Right forelimb (tissue), 1 donor: ENCODE measurements around the gene CNTNAP4.
A peak's percentile ranks its signal among the peaks of the same experiment; 100 is the strongest.

Source experiments
- DNase-seq: peaks from one replicate; pipeline ENCODE4 v3.0.0-alpha.2; 2018

CNTNAP4 gene

DNA sequence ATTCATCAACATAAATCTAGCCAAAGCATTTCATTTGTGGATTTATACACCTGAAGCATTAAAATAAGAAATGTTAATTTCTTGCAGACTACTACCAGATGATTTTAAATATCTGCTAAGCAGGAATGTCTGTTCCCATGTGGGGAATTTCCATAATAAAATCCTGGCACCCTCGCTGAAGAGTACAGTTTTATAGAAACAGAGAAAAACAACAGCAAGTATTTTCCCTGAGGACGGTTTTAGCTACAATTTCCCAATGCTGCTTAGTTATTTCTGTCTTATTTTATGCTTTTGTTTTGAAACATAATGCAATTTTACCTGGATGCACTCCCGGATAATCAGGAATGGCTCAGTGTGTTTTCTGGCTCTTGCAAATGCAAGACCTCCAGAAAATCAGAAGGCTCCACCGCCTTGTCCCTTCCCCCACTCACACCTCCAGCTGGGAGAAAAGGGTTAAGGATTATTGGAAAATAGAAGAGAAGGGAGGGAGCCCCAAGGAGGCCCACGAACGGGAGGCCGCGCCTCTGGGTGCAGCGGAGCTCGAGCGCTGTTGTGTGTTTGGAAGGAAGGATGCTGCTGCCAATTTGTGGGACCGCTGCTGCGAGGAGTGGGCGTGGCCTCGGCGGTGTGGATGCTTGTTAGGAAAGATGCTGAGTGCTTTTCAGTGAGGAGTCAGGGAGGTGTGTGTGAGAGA is at the start of gene CNTNAP4:
Gene CNTNAP4 (plus strand): TSS at position 657 of the 694 bp plus-strand sequence. CDS start 262 bp downstream, outside the sequence.
- DNase-seq: peak; percentile 85

DNA sequence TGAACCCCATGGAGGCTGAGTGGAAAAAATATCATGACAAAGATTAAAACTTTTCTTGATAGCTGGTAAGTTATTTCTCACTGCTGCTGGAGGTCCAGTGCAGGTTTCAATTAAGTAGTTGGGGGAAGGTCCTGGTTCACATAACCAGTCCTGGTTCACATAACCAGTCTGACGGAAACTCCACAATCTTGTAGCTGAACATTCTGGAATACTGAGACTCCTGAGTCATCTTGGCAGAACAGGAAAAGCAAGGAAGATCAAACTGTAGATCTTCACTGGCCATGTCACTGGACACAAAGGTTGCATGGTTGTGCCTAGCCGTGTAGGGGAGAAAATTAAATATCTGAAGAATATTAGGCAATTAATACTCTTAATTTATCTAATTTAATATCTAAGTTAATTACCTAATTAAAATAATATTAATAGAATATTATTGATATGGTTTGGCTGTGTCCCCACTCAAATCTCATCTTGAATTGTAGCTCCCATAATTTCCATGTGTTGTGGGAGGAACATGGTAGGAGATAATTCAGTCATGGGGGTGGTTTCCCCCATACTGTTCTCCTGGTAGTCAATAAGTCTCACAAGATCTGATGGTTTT is 48.6 kb upstream of the CNTNAP4 start:
- DNase-seq: no peak

DNA sequence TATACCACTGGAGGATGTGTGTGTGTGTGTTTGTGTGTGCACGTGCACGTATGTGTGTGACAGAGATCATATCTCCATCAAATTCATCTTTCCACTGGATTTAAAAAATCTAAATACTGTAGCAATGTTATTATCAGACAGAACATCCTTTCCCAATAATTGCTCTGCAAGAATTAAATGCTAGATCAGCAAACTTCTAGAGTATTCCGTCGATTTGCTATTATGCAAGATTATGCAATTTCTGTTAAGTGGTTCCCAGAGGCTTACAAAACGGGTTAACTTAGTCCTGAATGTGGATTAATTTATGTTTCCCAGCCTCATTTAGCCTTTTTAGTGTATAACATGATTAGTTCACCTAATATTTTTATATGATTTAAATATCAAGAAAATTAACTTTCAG is 44.5 kb upstream of the CNTNAP4 start:
- DNase-seq: no peak

DNA sequence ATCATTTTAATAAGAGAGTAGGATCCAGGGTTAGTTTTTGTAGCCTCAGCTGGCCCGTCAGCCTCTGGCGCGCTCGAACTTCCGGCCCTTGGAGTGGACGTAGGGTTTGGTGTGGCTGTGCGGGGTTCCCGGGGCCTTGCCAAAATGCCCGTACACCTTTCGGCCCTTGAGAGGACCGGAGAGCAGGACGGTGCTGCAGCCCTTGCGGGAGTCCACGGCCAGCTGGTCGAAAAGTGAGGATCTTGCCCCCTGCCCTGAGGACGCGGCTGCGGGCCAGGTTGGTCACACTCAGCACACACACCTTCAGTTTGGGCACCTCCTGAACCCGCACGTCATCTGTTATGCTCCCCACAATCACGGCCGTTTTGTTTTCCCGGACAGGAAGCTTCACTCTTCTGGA is 42.2 kb upstream of the CNTNAP4 start:
- no peak for DNase-seq

DNA sequence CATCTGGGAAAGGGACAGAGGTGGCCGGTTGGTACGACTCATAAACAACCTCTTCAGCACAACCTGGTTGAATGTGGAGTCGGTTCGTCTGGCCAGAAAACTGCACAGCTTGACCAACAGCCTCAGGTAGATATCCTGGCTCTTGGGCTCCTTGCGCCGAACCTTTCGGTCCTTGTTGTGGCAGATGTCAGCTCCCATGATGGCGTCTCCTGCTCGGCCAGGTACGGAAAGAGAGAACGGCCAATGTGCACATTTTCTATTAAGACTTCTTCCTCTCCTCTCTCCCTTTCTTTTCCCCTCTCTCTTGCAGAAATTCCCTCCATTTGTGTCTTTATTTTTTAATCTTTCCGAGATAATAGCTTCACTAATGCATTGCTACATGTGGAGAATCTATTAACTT is 41.8 kb upstream of the CNTNAP4 start:
- no peak for DNase-seq

DNA sequence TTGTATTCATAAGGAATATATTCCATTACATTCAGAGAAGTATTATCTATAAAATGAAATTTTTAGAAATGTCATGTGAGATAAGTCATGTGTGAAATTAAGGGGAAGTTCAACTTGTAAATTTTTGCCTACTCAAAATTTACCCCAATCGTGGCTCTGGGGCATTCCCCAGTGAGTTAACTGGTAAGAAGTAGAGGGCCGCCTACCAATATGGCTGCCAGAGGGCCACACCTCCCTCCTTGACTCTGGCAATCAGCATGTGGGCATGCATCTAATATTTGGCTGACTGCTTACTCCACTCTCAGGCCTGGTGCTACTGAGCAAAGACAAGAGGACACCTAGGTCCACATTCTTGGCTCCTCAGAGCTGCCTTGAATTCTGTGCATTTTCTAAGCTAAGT is 39.7 kb upstream of the CNTNAP4 start:
- DNase-seq: no peak

DNA sequence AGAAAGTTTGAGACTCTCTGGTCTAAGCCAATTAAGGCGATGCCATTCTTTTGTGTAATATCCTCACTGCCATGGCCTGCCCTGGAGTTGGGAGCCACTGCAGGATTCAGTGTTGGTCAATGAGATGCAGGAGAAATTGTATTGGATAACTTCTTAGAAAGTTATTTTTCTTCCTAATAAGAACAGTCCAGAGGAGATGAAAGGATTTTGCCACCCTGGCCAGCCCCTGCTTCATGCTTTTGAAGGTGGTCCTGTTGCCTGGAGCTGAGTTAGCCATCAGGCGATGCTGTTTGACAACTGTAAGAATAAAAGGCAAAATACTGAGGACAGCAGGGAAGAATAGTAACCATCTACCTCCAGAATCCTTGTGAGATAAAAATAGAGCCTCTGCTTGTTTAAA is 35.4 kb upstream of the CNTNAP4 start:
- no peak for DNase-seq

DNA sequence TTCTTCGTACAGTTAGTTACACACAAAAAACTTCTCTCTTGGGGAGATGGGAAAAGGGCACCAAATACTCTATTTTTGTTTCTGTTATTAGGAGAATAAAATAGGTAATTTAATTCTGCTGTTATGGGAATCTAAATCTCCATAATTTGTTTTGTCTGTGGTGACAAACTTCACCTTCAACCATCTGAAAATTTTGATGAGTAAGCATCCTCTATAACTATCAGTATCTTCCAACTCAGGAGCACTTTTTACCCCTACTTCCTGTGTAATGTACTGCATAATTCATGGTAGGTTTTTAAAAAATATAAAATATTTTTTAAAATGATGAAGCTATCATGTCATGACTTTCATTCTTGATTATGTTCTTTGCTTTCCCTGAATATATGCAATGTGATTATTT is 33.6 kb upstream of the CNTNAP4 start:
- no peak for DNase-seq

DNA sequence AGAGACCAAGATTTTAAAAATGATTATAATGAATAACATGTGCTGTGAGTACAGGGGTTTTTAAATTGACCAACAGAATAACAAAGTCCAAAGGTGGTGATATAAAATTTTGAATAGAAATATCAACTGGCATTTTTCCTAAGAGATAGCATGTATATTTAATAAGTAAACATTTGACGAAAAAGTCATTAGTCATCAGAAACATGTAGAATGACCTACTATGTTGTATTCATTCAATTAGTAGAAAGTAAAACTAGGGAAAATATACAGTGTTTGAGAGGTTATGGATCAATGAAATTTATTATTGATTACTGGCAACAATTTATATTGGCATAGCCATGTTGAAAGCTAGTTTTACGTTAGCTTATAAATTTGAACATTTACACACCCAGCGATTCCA is 30.6 kb upstream of the CNTNAP4 start:
- no peak for DNase-seq

DNA sequence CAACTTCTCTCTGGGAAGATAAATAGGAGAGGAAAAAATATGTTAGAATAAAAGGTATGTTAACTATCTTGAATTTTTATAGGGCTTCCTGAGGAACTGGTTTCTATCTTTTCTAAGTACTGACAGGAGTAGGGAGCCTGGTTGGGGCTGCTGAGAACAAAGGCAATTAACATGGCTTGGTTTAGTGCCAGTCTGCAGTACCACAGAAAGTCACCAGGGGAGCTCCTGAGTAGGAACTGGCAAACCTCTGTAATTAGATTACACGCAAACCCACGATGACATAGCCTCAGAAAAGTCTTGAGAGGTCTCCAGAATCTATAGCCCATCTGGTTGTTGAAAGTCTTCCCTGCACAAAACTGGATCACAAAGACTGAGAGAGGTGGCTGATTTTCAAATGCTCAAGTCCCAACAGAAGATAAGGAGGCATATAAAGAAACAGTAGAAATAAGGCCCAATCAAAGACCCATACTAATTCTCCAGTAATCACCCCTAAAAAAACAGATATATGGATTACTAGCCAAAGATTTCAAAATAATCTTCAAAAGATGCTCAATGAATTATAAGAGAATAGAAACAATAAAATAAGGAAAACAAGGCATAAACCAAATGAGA is 11.7 kb upstream of the CNTNAP4 start:
- no peak for DNase-seq

DNA sequence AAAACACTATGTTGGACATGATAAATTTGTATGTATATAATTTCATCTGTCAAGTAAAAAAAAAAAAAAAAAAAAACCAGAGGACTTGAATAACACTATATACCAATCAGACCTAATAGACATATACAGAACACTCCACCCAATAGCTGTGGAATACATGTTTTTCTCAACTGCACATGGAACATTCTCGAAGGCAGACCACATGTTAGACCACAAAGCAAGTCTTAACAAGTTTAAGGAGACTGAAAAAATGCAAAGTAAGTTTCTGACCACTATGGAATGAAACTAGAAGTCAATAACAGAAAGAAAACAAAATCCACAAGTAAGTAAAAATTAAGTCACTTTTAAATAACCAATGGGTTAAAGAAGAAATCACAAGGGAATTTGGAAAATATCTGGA is 8.4 kb upstream of the CNTNAP4 start:
- no peak for DNase-seq

DNA sequence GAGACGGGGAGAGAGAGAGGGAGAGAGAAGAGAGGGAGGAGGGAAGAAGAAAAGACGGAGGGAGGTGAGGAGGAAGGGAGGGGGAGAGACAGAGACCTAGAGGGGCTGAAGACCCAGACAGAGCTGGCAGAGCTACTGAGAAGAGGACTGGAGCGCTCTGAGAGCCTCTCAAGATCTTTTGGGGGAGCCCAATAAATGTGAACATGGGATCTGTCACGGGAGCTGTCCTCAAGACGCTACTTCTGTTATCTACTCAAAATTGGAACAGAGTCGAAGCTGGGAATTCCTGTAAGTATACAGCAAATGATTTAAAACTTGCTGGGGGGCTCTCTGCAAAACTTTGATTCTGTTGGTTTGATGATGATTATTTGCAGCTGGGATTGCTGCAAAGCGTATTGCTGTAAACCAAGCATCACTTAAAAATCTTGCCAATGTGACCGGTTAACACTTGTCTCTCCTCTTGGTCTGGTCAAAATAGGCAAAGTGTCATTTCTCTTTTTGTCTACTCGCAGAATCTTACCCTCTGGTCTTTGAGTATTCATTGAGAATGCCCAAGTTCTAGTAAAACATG is 344 bp downstream of the CNTNAP4 start:
- no peak for DNase-seq

DNA sequence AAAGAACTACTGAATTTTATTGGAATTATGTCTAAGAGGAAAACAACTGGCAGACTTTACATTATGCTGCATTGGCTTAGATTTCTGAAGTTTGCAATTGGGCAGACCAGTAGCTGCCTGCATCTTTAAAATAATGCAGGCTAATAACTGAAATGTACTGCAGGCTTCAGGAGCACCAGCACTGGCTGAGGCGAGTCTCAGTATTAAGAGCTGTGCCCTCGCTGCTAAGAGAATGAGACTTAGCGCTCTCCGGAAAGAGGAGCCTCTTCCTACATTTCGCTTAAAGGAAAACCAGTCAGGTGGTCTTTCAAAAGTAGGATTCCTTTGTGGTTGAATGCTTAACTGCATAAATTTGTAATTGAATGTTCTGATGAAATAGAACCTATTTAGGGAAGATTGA is 885 bp downstream of the CNTNAP4 start:
- no peak for DNase-seq

DNA sequence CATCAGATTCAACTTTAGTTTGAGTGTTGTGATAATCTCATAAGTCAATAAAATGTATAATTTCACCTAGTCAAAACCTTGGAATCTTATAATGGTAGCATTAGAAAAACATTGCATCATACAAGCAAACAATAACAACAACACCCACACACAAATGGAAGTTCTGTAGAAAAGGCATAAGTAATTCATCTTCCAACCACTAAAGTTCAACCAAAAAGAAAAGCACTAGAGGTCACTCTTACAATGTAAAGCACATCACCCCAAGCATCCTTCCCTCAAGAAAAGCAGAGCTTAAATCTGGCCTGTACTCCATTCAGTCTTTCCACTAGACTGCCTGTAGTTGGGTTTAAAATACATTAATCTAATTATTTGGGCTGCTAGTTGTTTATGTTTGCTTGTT is 1.8 kb downstream of the CNTNAP4 start:
- no peak for DNase-seq

DNA sequence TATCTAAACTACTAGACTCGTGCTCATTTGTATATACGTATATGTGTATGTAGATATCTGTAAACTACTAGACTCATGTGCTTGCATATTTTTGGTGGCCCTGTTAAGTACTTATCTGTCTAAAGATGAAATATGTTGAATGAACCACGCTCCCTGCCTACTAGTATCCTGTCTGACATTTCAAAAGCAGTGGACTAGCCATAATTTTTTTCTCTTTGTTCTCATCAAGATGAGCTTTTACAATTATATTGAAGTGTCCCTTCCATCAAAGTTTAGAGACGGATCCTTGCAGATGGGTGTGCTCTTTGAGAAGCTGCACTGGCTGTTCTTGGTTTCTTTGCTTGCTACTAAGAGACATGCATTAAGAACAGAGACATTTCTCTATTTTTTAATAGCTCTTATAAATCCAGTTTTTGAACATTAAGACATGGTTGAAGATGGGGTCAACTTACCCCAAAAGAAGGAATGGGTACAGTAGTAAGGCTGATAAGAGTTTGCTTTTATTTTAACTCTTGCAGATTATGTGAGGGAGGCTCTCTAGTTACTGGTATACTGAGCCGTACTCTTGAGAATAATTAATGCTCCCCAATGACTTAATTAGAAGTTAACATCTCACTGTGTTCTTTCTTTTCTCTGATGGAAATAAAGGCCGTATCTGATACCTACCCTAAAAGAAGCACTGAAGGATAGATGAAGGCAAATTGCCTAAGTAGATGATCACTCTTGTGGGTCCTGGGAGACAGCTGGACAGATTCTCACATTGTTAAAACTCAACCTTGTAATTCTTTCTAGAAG is 3.4 kb downstream of the CNTNAP4 start:
- no peak for DNase-seq

DNA sequence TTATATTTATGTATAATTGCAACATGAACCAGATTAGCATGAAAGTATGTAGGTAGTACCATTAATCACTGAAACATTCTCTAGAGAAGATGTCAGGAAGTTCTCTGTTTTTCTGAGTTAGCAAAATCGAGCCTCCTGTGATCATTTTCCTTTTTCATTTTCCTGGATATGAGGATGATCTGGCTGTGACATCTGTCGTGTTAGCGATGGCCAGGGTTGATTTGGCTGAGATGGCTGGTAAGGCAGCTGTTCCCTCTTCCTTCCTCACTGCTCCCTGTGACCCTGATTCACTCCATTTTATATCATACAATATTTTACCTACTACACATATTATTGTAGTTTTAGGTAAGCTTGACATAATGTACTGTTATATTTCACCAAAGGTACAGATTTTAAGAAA is 10.3 kb downstream of the CNTNAP4 start:
- no peak for DNase-seq

DNA sequence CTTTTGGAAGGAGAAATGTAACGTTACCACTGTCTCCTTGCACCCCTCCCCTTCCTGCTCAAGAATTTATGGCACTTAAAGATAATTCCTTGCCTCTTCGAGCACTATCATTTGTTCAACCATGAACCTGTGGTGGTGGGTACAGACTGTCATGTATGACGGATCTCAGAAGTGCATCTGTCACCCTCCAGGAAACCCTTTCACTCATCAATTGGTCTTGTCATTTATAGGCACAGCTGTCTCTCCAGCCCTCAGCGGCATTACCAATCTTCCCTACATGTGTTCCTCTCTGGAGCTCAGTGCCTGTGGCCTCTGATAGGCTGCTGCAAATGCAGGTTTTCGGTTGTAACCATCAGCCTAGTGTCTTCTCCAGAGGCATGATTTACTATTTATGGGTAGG is 15.0 kb downstream of the CNTNAP4 start:
- DNase-seq: no peak

DNA sequence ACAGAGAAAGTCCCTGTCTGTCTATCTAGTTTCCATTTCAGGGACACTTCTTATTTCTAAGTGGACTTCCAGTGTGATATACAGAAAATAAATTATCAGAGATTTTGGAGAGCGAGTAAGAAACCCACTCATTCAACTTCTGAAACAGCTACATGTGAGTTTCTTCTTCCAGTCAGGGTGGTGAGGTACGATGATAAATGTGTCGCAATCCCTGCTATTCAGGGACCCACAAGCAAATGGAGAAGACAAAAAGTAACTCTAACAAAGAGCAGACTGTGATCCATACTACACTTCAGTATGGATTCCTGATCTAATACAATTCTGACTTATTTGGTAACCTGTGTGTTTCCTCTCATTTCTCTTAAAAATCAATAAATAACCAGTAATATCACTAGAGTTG is 16.8 kb downstream of the CNTNAP4 start:
- DNase-seq: no peak

DNA sequence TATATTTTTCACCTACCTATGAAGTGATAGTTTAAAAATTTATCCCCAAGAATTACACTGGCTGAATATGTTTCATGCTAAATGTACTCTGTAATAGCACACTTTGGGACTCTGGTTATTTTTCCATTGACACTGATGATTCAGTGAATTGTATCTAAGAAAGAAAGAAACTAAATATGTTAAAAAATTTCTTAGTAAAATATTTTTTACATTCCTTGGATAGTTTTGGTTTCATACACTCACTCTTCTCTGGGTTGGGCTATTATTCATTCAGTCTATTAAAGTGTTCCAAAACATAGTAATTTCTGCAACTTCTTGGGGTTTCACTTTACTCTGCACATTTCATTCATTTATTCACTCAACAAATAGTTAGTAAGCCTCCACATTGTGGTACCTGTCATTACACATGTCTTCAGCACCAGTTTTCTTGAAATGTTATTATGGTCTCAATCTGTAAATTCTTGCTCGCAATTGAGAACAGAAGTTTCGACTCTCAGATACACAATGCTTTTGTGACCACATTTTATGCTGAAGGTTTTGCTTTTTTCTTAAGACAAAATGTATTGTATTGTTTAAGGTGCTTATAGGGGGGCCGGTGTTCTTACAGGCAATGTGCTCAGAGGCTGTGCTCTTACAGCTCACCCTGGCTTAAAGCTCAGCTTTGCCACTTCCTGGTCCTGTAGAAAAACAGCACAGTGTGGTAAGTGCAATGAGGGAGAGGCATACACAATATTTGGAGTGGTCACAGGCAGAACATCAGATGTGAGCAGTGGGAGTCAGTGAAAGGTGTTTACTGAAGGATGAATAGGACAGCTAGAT is 17.4 kb downstream of the CNTNAP4 start:
- DNase-seq: no peak

DNA sequence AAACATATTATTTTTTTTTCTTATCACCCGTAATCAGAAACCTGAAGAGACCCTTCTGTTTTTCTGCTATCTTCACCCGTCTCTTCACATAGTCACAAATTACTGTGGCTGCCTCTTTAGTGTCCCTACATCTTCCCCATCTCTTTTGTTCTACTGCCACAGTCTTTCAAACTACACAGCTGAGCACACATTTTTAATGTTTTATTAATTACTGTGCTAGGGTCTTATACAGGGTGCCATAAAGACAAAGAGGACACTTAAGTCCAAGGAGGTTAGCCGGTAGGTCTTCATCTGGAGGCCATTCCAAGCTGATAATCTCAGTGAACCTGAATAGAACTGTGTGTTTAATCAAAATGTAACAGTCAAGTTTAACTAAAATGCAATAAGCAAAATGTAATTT is 20.7 kb downstream of the CNTNAP4 start:
- DNase-seq: no peak

DNA sequence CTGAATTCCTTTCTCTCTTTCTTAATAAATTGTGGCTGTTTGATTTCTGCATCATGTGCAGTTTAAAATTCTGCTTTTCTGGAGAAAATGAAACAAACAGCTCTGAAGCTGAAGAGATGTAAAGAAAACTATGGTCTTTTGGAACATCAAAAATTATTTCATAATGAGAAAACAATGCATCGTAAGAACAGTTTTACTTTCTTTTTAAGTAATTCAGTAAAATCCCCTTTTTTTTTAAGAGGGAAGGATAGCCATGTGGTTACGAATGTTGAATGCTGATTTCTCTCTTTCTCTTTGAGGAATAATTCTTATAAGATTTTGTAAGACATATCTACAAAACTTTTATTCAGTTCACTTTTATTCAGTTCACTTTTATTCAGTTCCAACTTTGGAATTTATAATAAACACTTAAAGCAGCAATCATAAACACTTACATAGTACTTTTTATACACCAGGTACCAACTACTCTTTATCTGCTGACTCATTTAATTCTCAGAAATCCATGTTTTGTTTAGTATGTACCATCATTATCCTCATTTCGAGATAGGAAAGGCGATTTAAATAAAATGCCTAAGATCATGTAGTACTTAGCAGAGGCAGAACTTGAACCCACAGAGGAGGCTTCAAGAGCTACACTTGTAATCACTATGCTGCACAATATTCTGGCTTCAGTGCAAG is 26.6 kb downstream of the CNTNAP4 start:
- no peak for DNase-seq
